ENCODE measurements around the gene INF2. TPM values are rescaled to one million over a fixed set of nuclear protein-coding genes. Genes with fewer than 3 reads are reported as not detected.
"Not testable (repeated sequence)": the region's sequence is repeated elsewhere in the genome, so short reads cannot be mapped to it uniquely, and the experiment has no call there.

The INF2 gene
- total RNA-seq, 1 experiment from 2014 or later, result 14.0 TPM

GRCh38 chr14:104655128-104655848 lies 34.1 kb upstream of the INF2 start:
- no peak for DNase-seq (ENCODE audit: low read depth, low spot score)
- in situ Hi-C loops (cut with HindIII; ENCODE audit: low pct_unique_long_range_greater_than_20kb, low sequenced_read_pairs), result no loop called here

- DNase-seq (ENCODE audit: low read depth, low spot score), result no peak
- in situ Hi-C loops (cut with HindIII; ENCODE audit: low pct_unique_long_range_greater_than_20kb, low sequenced_read_pairs), result no loop called here
Observed at GRCh38 chr14:104656014-104656714, 33.3 kb upstream of the INF2 start.

- in situ Hi-C loops (cut with HindIII; ENCODE audit: low pct_unique_long_range_greater_than_20kb, low sequenced_read_pairs), result no loop called here
- DNase-seq (ENCODE audit: low read depth, low spot score), result no peak
Observed at GRCh38 chr14:104657101-104657524, 32.3 kb upstream of the INF2 start.

- DNase-seq (ENCODE audit: low read depth, low spot score), result no peak
- in situ Hi-C loops (cut with HindIII; ENCODE audit: low pct_unique_long_range_greater_than_20kb, low sequenced_read_pairs), result no loop called here
Observed at GRCh38 chr14:104657563-104658324, 31.7 kb upstream of the INF2 start.

GRCh38 chr14:104658325-104658712 lies 31.1 kb upstream of the INF2 start:
- no peak for DNase-seq (ENCODE audit: low read depth, low spot score)
- in situ Hi-C loops (cut with HindIII; ENCODE audit: low pct_unique_long_range_greater_than_20kb, low sequenced_read_pairs), result no loop called here

GRCh38 chr14:104659146-104659545 lies 30.3 kb upstream of the INF2 start:
- in situ Hi-C loops (cut with HindIII; ENCODE audit: low pct_unique_long_range_greater_than_20kb, low sequenced_read_pairs), result no loop called here
- no peak for DNase-seq (ENCODE audit: low read depth, low spot score)

GRCh38 chr14:104659764-104660523 lies 29.5 kb upstream of the INF2 start:
- in situ Hi-C loops (cut with HindIII; ENCODE audit: low pct_unique_long_range_greater_than_20kb, low sequenced_read_pairs), result no loop called here

GRCh38 chr14:104660597-104660996 lies 28.8 kb upstream of the INF2 start:
- in situ Hi-C loops (cut with HindIII; ENCODE audit: low pct_unique_long_range_greater_than_20kb, low sequenced_read_pairs), result no loop called here

More at GRCh38 chr14:104659764-104660523, 29.5 kb upstream of the INF2 start:
- no peak for DNase-seq (ENCODE audit: low read depth, low spot score)

GRCh38 chr14:104661086-104661485 lies 28.3 kb upstream of the INF2 start:
- in situ Hi-C loops (cut with HindIII; ENCODE audit: low pct_unique_long_range_greater_than_20kb, low sequenced_read_pairs), result no loop called here
- no peak for DNase-seq (ENCODE audit: low read depth, low spot score)

More at GRCh38 chr14:104660597-104660996, 28.8 kb upstream of the INF2 start:
- DNase-seq (ENCODE audit: low read depth, low spot score), result no peak

GRCh38 chr14:104661528-104662157 lies 27.8 kb upstream of the INF2 start:
- in situ Hi-C loops (cut with HindIII; ENCODE audit: low pct_unique_long_range_greater_than_20kb, low sequenced_read_pairs); DNase-seq (ENCODE audit: low read depth, low spot score): not testable (repeated sequence)

- DNase-seq (ENCODE audit: low read depth, low spot score); in situ Hi-C loops (cut with HindIII; ENCODE audit: low pct_unique_long_range_greater_than_20kb, low sequenced_read_pairs): not testable (repeated sequence)
Observed at GRCh38 chr14:104662472-104662871, 26.9 kb upstream of the INF2 start.

- in situ Hi-C loops (cut with HindIII; ENCODE audit: low pct_unique_long_range_greater_than_20kb, low sequenced_read_pairs), result no loop called here
- DNase-seq (ENCODE audit: low read depth, low spot score), result no peak
Observed at GRCh38 chr14:104664107-104664506, 25.3 kb upstream of the INF2 start.

- in situ Hi-C loops (cut with HindIII; ENCODE audit: low pct_unique_long_range_greater_than_20kb, low sequenced_read_pairs), result no loop called here
- DNase-seq (ENCODE audit: low read depth, low spot score), result no peak
Observed at GRCh38 chr14:104664588-104664987, 24.8 kb upstream of the INF2 start.

- in situ Hi-C loops (cut with HindIII; ENCODE audit: low pct_unique_long_range_greater_than_20kb, low sequenced_read_pairs), result no loop called here
- DNase-seq (ENCODE audit: low read depth, low spot score), result no peak
Observed at GRCh38 chr14:104665114-104665656, 24.2 kb upstream of the INF2 start.

- peak; percentile 91 for DNase-seq (ENCODE audit: low read depth, low spot score)
- in situ Hi-C loops (cut with HindIII; ENCODE audit: low pct_unique_long_range_greater_than_20kb, low sequenced_read_pairs), result no loop called here
Observed at GRCh38 chr14:104665657-104666522, 23.5 kb upstream of the INF2 start.

- in situ Hi-C loops (cut with HindIII; ENCODE audit: low pct_unique_long_range_greater_than_20kb, low sequenced_read_pairs), result not testable (repeated sequence)
Observed at GRCh38 chr14:104666523-104666895, 22.9 kb upstream of the INF2 start.

More at GRCh38 chr14:104666523-104666895, 22.9 kb upstream of the INF2 start:
- not testable (repeated sequence) for DNase-seq (ENCODE audit: low read depth, low spot score)

All from SK-MEL-5 (cell line).